PC-9 (cell line): ENCODE results near the gene SGO1. TPM values are rescaled to one million over a fixed set of nuclear protein-coding genes. Genes with fewer than 3 reads are reported as not detected.

Source experiments
- BruUV-seq: library from RNA; stranded (reverse); fragments of 400-500 nt; replicated peaks from 2 replicates; lab custom pipeline; 2021; lab: Mats Ljungman, UMichigan
- CTCF ChIA-PET: fragments of 300-600 bp; sonication (Branson Sonifier 250); formaldehyde crosslinking; loops from one replicate; lab custom pipeline; 2022; ENCODE audit warnings: antibody characterized with exemption; lab: Charles Lee
- POLR2A ChIA-PET: fragments of 300-600 bp; sonication (Branson Sonifier 250); formaldehyde crosslinking; loops from one replicate; lab custom pipeline; 2022; ENCODE audit warnings: antibody characterized with exemption; ENCODE audit not compliant: unreplicated experiment; lab: Charles Lee
- DNase-seq, 2 experiments: peaks; one replicate each; pipeline versions ENCODE4 v3.0.0 to v3.0.0-alpha.2; 2015 to 2022; ENCODE audit warnings: mixed read lengths in 1 of 2
- H2AFZ ChIP-seq: fragments of 200-600 bp; sonication (generic); 2 replicates; pipeline ENCODE4 v1.8.1; 2017; ENCODE audit warnings: antibody characterized with exemption
- H3F3A ChIP-seq: fragments of 200-600 bp; sonication (generic); 2 replicates; pipeline ENCODE4 v1.8.1; 2017; ENCODE audit warnings: antibody characterized with exemption, mild to moderate bottlenecking, low read depth; ENCODE audit not compliant: insufficient read depth
- H3K27ac ChIP-seq: fragments of 200-600 bp; sonication (generic); 2 replicates; pipeline ENCODE4 v1.6.1; 2016; ENCODE audit warnings: mixed run types
- H3K27me3 ChIP-seq: fragments of 200-600 bp; sonication (generic); 2 replicates; pipeline ENCODE4 v1.6.1; 2016; ENCODE audit warnings: low read depth, mixed run types; ENCODE audit not compliant: insufficient read depth
- H3K36me3 ChIP-seq: fragments of 200-600 bp; sonication (generic); 2 replicates; pipeline ENCODE4 v1.6.1; 2016; ENCODE audit warnings: low read depth, mixed run types
- H3K4me1 ChIP-seq: fragments of 200-600 bp; sonication (generic); replicated peaks from 2 replicates; pipeline ENCODE4 v1.6.1; 2016; ENCODE audit warnings: mixed run types; ENCODE audit not compliant: insufficient read depth
- H3K4me2 ChIP-seq: fragments of 200-600 bp; sonication (generic); 2 replicates; pipeline ENCODE4 v1.6.1; 2017; ENCODE audit warnings: mixed run types
- H3K4me3 ChIP-seq: fragments of 200-600 bp; sonication (generic); 2 replicates; pipeline ENCODE4 v1.6.1; 2016; ENCODE audit warnings: mixed run types
- H3K79me2 ChIP-seq: fragments of 200-600 bp; sonication (generic); 2 replicates; pipeline ENCODE4 v1.6.1; 2017; ENCODE audit warnings: low read depth, mixed run types
- H3K9me2 ChIP-seq: fragments of 200-600 bp; sonication (generic); 2 replicates; pipeline ENCODE4 v1.8.1; 2017; ENCODE audit warnings: mild to moderate bottlenecking; ENCODE audit not compliant: insufficient read depth
- H3K9me3 ChIP-seq: fragments of 200-600 bp; sonication (generic); 2 replicates; pipeline ENCODE4 v1.8.1; 2016; ENCODE audit warnings: low read depth; ENCODE audit not compliant: insufficient read depth
- H4K20me1 ChIP-seq: fragments of 200-600 bp; sonication (generic); 2 replicates; pipeline ENCODE4 v1.8.1; 2017; ENCODE audit not compliant: insufficient read depth
- EZH2 ChIP-seq: fragments of 200-600 bp; sonication (generic); IDR thresholded peaks from 2 replicates; pipeline ENCODE4 v1.8.0; 2017; ENCODE audit warnings: antibody characterized with exemption, low read depth
- intact Hi-C: fragments of 100-400 bp; cut with micrococcal nuclease; formaldehyde crosslinking; loops from one replicate; pipeline ENCODE4 v1.10.0; 2022; ENCODE audit not compliant: unreplicated experiment
- microRNA-seq: library from miRNA; unstranded; fragments of <30 nt; microRNA quantifications from one replicate; pipeline ENCODE4 v1.2.0, GENCODE V29; 2021; ENCODE audit warnings: borderline number of aligned reads, borderline replicate concordance
- total RNA-seq: library from RNA; stranded (reverse); gene quantifications from 2 replicates; pipeline ENCODE4 v1.2.3, GENCODE V29; 2021
- TF ChIP-seq, protein P1 (sequence below): fragments of 200-600 bp; sonication (generic); conservative IDR thresholded peaks from 2 replicates; pipeline ENCODE4 v1.6.1; 2017; ENCODE audit warnings: mixed run types, antibody characterized with exemption, mild to moderate bottlenecking, moderate library complexity

SGO1 gene
- total RNA-seq, 1 experiment from 2014 or later: 26.3 TPM

DNA sequence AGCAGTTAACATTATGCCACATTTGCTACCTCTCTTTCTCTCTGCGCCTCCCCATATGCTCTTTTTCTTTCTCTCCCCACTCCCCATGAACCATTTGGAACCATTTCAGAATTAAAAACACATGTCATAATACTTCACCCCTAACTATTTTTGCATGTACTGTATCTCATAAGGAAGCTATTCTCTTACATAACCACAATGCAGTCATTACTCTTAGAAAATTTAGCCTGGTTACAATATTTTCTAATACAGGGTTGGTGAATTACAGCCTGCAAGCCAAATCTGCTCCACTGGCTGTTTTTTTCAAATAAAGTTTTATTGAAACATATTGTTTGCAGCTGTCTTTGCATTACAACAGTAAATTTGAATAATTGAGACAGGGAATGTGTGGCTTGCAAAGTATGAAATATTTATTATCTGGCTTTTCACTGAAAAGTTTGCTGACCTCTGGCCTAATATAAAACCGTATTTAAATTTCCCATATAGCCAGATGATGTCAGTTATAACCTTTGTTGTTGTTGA is 62.8 kb downstream of the SGO1 start:
- DNase-seq: no peak
- CTCF ChIA-PET: no interaction called here
- BruUV-seq: no TSS peak
- Histone ChIP-seq H4K20me1 (no peaks in the 10 kb centered on the region), H3K4me1 (no peaks in the 10 kb centered on the region), H3K27me3 (no peaks in the 10 kb centered on the region), H3K9me2 (no peaks in the 10 kb centered on the region), H3K79me2 (no peaks in the 10 kb centered on the region), H3K36me3 (no peaks in the 10 kb centered on the region), H3F3A (no peaks in the 10 kb centered on the region), H2AFZ (no peak overlapping the region), H3K4me2 (no peak overlapping the region), H3K9me3 (no peaks in the 10 kb centered on the region), H3K4me3 (no peak overlapping the region), H3K27ac (no peak overlapping the region)
- intact Hi-C loops: no loop called here
- POLR2A ChIA-PET: no interaction called here
- TF ChIP-seq EZH2: no peak
- TF ChIP-seq, protein P1, sequence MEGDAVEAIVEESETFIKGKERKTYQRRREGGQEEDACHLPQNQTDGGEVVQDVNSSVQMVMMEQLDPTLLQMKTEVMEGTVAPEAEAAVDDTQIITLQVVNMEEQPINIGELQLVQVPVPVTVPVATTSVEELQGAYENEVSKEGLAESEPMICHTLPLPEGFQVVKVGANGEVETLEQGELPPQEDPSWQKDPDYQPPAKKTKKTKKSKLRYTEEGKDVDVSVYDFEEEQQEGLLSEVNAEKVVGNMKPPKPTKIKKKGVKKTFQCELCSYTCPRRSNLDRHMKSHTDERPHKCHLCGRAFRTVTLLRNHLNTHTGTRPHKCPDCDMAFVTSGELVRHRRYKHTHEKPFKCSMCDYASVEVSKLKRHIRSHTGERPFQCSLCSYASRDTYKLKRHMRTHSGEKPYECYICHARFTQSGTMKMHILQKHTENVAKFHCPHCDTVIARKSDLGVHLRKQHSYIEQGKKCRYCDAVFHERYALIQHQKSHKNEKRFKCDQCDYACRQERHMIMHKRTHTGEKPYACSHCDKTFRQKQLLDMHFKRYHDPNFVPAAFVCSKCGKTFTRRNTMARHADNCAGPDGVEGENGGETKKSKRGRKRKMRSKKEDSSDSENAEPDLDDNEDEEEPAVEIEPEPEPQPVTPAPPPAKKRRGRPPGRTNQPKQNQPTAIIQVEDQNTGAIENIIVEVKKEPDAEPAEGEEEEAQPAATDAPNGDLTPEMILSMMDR: no peak

DNA sequence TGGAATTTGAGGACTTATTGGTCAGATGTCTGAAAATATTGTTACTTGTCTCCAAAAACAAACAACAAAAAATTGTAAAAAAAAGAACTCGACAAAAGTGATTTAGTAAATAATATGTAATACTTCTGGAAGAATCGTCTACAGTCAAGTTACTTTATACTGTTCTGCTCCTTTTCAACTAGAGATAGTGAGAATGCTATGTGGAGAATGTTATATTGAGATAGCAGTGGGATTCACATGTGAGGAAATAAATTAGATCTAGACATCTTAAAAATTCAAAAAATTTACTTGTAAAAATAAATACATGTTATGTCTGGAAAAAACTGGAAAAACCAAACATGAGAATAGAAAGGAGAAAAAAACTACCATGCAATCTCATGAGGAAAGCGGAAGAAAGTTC is 64.9 kb downstream of the SGO1 start:
- ChIA-PET CTCF (no interaction called here), POLR2A (no interaction called here)
- H3K27me3 ChIP-seq: no peaks in the 10 kb centered on the region
- H3K36me3 ChIP-seq: no peaks in the 10 kb centered on the region
- H4K20me1 ChIP-seq: no peaks in the 10 kb centered on the region
- TF ChIP-seq, protein P1: no peak
- no peak for TF ChIP-seq EZH2
- no peak overlapping the region for H3K27ac ChIP-seq
- no peak overlapping the region for H3K4me2 ChIP-seq
- H3K9me3 ChIP-seq: no peaks in the 10 kb centered on the region
- no peaks in the 10 kb centered on the region for H3K4me1 ChIP-seq
- no peaks in the 10 kb centered on the region for H3F3A ChIP-seq
- H3K79me2 ChIP-seq: no peaks in the 10 kb centered on the region
- H3K9me2 ChIP-seq: no peaks in the 10 kb centered on the region
- no peak overlapping the region for H3K4me3 ChIP-seq
- BruUV-seq: no TSS peak
- intact Hi-C loops: no loop called here
- no peak overlapping the region for H2AFZ ChIP-seq
- no peak for DNase-seq

Small RNAs within 50 kb of the gene (microRNA-seq; reads per million reads assigned to microRNA genes)
- gene MIR3135A: not detected

Other genes with a start within 250 kb of the SGO1 start
- gene RAB5A, start 239.1 kb downstream of the SGO1 start, total RNA-seq: 62.7 and 65.1 TPM in 2 replicates
- not detected in 2 replicates for gene PP2D1, start 173.9 kb downstream of the SGO1 start, total RNA-seq
- 2.5 and 3.2 TPM in 2 replicates for gene KAT2B, start 145.8 kb downstream of the SGO1 start, total RNA-seq